ENCODE data around the gene TAGLN2.
A peak's percentile ranks its signal among the peaks of the same experiment; 100 is the strongest.
"Not testable (repeated sequence)": the region's sequence is repeated elsewhere in the genome, so short reads cannot be mapped to it uniquely, and the experiment has no call there.

Gene TAGLN2

GRCh38 chr1:159900755-159901360, 24.4 kb downstream of the TAGLN2 start:
- no peak for DNase-seq (ENCODE audit: low read depth, low spot score)

- no peak for DNase-seq (ENCODE audit: low read depth, low spot score)
Observed at GRCh38 chr1:159900086-159900680, 25.1 kb downstream of the TAGLN2 start, which contains the start of gene CFAP45. Gene CFAP45, minus strand, starts transcription at chr1:159900165. Its CDS starts 67 bp downstream, at chr1:159900098.

GRCh38 chr1:159899634-159900033, 25.7 kb downstream of the TAGLN2 start:
- DNase-seq (ENCODE audit: low read depth, low spot score), result not testable (repeated sequence)

GRCh38 chr1:159898527-159898926, 26.8 kb downstream of the TAGLN2 start:
- no peak for DNase-seq (ENCODE audit: low read depth, low spot score)

- no peak for DNase-seq (ENCODE audit: low read depth, low spot score)
Observed at GRCh38 chr1:159897962-159898361, 27.3 kb downstream of the TAGLN2 start.

GRCh38 chr1:159896546-159896930, 28.8 kb downstream of the TAGLN2 start:
- DNase-seq (ENCODE audit: low read depth, low spot score), result no peak

GRCh38 chr1:159895836-159896545, 29.3 kb downstream of the TAGLN2 start:
- DNase-seq (ENCODE audit: low read depth, low spot score), result no peak

- no peak for DNase-seq (ENCODE audit: low read depth, low spot score)
Observed at GRCh38 chr1:159895286-159895685, 30.0 kb downstream of the TAGLN2 start.

GRCh38 chr1:159892944-159893343, 32.4 kb downstream of the TAGLN2 start:
- no peak for DNase-seq (ENCODE audit: low read depth, low spot score)

GRCh38 chr1:159891275-159892157, 33.8 kb downstream of the TAGLN2 start:
- peak; percentile 48 for DNase-seq (ENCODE audit: low read depth, low spot score)

GRCh38 chr1:159890390-159890789, 34.9 kb downstream of the TAGLN2 start:
- DNase-seq (ENCODE audit: low read depth, low spot score), result no peak

- no peak for DNase-seq (ENCODE audit: low read depth, low spot score)
Observed at GRCh38 chr1:159889821-159890252, 35.5 kb downstream of the TAGLN2 start.

- DNase-seq (ENCODE audit: low read depth, low spot score), result no peak
Observed at GRCh38 chr1:159889202-159889601, 36.1 kb downstream of the TAGLN2 start.

- no peak for DNase-seq (ENCODE audit: low read depth, low spot score)
Observed at GRCh38 chr1:159884296-159884695, 41.0 kb downstream of the TAGLN2 start.

GRCh38 chr1:159883134-159883533, 42.2 kb downstream of the TAGLN2 start:
- no peak for DNase-seq (ENCODE audit: low read depth, low spot score)

GRCh38 chr1:159882527-159882862, 42.8 kb downstream of the TAGLN2 start:
- no peak for DNase-seq (ENCODE audit: low read depth, low spot score)

GRCh38 chr1:159881622-159882526, 43.4 kb downstream of the TAGLN2 start:
- no peak for DNase-seq (ENCODE audit: low read depth, low spot score)

GRCh38 chr1:159880430-159880829, 44.9 kb downstream of the TAGLN2 start:
- DNase-seq (ENCODE audit: low read depth, low spot score), result no peak

- no peak for DNase-seq (ENCODE audit: low read depth, low spot score)
Observed at GRCh38 chr1:159879977-159880376, 45.3 kb downstream of the TAGLN2 start.

- DNase-seq (ENCODE audit: low read depth, low spot score), result no peak
Observed at GRCh38 chr1:159879136-159879535, 46.2 kb downstream of the TAGLN2 start.

Data from activated CD4-positive, CD25-positive, alpha-beta regulatory T cell treated with anti-CD3 and anti-CD28 coated beads, Interleukin-2, amount 50 U/mL, for 16 hours (primary cell).